ENCODE measurements around the gene HUNK.

HUNK gene

GRCh38 chr21:31991356-31992331 is 118.8 kb downstream of the HUNK start:
- H3K27ac ChIP-seq: no peak overlapping the region
- DNase-seq (ENCODE audit: low read depth, low spot score): no peak

- no peak overlapping the region for H3K27ac ChIP-seq
- DNase-seq (ENCODE audit: low read depth, low spot score): no peak
These were observed 119.6 kb downstream of the HUNK start for GRCh38 chr21:31992391-31992790.

GRCh38 chr21:31993826-31994825 is 121.3 kb downstream of the HUNK start:
- no peak overlapping the region for H3K27ac ChIP-seq
- DNase-seq (ENCODE audit: low read depth, low spot score): no peak

GRCh38 chr21:31997191-31997590 is 124.4 kb downstream of the HUNK start:
- DNase-seq (ENCODE audit: low read depth, low spot score): no peak
- H3K27ac ChIP-seq: no peak overlapping the region

GRCh38 chr21:31999810-32000468 is 127.1 kb downstream of the HUNK start:
- no peak for DNase-seq (ENCODE audit: low read depth, low spot score)
- no peak overlapping the region for H3K27ac ChIP-seq

GRCh38 chr21:32001390-32001789 is 128.6 kb downstream of the HUNK start:
- no peak overlapping the region for H3K27ac ChIP-seq
- no peak for DNase-seq (ENCODE audit: low read depth, low spot score)

GRCh38 chr21:32003411-32003810 is 130.6 kb downstream of the HUNK start:
- no peak for DNase-seq (ENCODE audit: low read depth, low spot score)
- no peak overlapping the region for H3K27ac ChIP-seq

- H3K27ac ChIP-seq: no peak overlapping the region
- no peak for DNase-seq (ENCODE audit: low read depth, low spot score)
These were observed 131.5 kb downstream of the HUNK start for GRCh38 chr21:32004291-32004690.

- no peak for DNase-seq (ENCODE audit: low read depth, low spot score)
- H3K27ac ChIP-seq: no peak overlapping the region
These were observed 134.6 kb downstream of the HUNK start for GRCh38 chr21:32007456-32007855.

GRCh38 chr21:32008714-32009113 is 135.9 kb downstream of the HUNK start:
- H3K27ac ChIP-seq: no peak overlapping the region
- no peak for DNase-seq (ENCODE audit: low read depth, low spot score)

GRCh38 chr21:32009263-32009662 is 136.4 kb downstream of the HUNK start:
- no peak overlapping the region for H3K27ac ChIP-seq
- DNase-seq (ENCODE audit: low read depth, low spot score): no peak

- DNase-seq (ENCODE audit: low read depth, low spot score): no peak
- H3K27ac ChIP-seq: no peak overlapping the region
These were observed 142.8 kb downstream of the HUNK start for GRCh38 chr21:32015461-32016139.

GRCh38 chr21:32018381-32018780 is 145.6 kb downstream of the HUNK start:
- H3K27ac ChIP-seq: no peak overlapping the region
- DNase-seq (ENCODE audit: low read depth, low spot score): no peak

GRCh38 chr21:32020564-32020963 is 147.7 kb downstream of the HUNK start:
- DNase-seq (ENCODE audit: low read depth, low spot score): no peak
- no peak overlapping the region for H3K27ac ChIP-seq

- DNase-seq (ENCODE audit: low read depth, low spot score): no peak
These were observed 148.6 kb downstream of the HUNK start for GRCh38 chr21:32021319-32021994.

GRCh38 chr21:32022146-32022545 is 149.3 kb downstream of the HUNK start:
- H3K27ac ChIP-seq: no peak overlapping the region
- no peak for DNase-seq (ENCODE audit: low read depth, low spot score)

More at GRCh38 chr21:32021319-32021994, 148.6 kb downstream of the HUNK start:
- H3K27ac ChIP-seq: no peak overlapping the region

- no peak for DNase-seq (ENCODE audit: low read depth, low spot score)
- H3K27ac ChIP-seq: no peak overlapping the region
These were observed 157.4 kb downstream of the HUNK start for GRCh38 chr21:32030146-32030652.

GRCh38 chr21:32034850-32035249 is 162.0 kb downstream of the HUNK start:
- H3K27ac ChIP-seq: no peak overlapping the region
- no peak for DNase-seq (ENCODE audit: low read depth, low spot score)

- DNase-seq (ENCODE audit: low read depth, low spot score): no peak
- H3K27ac ChIP-seq: no peak overlapping the region
These were observed 162.8 kb downstream of the HUNK start for GRCh38 chr21:32035617-32036016.

All from epithelial cell of prostate (primary cell).